ENCODE measurements around the gene KCNA10.

DNA sequence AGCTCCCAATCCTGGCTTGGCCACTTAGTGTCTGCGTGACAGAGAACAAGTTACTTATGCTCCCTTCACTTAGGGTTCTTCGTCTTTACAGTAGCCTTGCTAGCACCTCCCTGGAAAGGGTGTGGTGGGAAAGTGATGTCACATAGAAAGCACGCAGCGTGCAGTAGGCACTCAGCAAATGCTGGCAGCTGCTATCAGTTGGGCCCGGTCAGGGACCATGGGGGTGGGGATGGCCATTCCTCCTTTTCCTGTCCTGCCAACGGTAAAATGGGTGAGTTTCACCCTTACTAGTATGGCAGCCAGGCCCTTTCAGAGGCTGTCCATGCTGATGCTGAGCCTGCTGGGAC is 6.2 kb upstream of the KCNA10 start:
- TF ChIP-seq POLR2AphosphoS5 (IDR thresholded peaks at IDR 0.05; ENCODE audit: low read depth) (no peak), ZNF114 (CRISPR knock-in tag; IDR thresholded peaks at IDR 0.05) (no peak), JUNB (IDR thresholded peaks at IDR 0.05; ENCODE audit: unreplicated experiment) (no peak), EZH2 (IDR thresholded peaks at IDR 0.05; ENCODE audit: low read depth, unreplicated experiment) (no peak)
- TF ChIP-seq, protein P1, sequence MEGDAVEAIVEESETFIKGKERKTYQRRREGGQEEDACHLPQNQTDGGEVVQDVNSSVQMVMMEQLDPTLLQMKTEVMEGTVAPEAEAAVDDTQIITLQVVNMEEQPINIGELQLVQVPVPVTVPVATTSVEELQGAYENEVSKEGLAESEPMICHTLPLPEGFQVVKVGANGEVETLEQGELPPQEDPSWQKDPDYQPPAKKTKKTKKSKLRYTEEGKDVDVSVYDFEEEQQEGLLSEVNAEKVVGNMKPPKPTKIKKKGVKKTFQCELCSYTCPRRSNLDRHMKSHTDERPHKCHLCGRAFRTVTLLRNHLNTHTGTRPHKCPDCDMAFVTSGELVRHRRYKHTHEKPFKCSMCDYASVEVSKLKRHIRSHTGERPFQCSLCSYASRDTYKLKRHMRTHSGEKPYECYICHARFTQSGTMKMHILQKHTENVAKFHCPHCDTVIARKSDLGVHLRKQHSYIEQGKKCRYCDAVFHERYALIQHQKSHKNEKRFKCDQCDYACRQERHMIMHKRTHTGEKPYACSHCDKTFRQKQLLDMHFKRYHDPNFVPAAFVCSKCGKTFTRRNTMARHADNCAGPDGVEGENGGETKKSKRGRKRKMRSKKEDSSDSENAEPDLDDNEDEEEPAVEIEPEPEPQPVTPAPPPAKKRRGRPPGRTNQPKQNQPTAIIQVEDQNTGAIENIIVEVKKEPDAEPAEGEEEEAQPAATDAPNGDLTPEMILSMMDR (conservative IDR thresholded peaks at IDR 0.05; ENCODE audit: low read depth in 2 of 2) = no peak
- TF ChIP-seq, protein P2, sequence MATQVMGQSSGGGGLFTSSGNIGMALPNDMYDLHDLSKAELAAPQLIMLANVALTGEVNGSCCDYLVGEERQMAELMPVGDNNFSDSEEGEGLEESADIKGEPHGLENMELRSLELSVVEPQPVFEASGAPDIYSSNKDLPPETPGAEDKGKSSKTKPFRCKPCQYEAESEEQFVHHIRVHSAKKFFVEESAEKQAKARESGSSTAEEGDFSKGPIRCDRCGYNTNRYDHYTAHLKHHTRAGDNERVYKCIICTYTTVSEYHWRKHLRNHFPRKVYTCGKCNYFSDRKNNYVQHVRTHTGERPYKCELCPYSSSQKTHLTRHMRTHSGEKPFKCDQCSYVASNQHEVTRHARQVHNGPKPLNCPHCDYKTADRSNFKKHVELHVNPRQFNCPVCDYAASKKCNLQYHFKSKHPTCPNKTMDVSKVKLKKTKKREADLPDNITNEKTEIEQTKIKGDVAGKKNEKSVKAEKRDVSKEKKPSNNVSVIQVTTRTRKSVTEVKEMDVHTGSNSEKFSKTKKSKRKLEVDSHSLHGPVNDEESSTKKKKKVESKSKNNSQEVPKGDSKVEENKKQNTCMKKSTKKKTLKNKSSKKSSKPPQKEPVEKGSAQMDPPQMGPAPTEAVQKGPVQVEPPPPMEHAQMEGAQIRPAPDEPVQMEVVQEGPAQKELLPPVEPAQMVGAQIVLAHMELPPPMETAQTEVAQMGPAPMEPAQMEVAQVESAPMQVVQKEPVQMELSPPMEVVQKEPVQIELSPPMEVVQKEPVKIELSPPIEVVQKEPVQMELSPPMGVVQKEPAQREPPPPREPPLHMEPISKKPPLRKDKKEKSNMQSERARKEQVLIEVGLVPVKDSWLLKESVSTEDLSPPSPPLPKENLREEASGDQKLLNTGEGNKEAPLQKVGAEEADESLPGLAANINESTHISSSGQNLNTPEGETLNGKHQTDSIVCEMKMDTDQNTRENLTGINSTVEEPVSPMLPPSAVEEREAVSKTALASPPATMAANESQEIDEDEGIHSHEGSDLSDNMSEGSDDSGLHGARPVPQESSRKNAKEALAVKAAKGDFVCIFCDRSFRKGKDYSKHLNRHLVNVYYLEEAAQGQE (IDR thresholded peaks at IDR 0.05; ENCODE audit: unreplicated experiment) = no peak
